ENCODE data around the gene ISX.

The ISX gene

DNA sequence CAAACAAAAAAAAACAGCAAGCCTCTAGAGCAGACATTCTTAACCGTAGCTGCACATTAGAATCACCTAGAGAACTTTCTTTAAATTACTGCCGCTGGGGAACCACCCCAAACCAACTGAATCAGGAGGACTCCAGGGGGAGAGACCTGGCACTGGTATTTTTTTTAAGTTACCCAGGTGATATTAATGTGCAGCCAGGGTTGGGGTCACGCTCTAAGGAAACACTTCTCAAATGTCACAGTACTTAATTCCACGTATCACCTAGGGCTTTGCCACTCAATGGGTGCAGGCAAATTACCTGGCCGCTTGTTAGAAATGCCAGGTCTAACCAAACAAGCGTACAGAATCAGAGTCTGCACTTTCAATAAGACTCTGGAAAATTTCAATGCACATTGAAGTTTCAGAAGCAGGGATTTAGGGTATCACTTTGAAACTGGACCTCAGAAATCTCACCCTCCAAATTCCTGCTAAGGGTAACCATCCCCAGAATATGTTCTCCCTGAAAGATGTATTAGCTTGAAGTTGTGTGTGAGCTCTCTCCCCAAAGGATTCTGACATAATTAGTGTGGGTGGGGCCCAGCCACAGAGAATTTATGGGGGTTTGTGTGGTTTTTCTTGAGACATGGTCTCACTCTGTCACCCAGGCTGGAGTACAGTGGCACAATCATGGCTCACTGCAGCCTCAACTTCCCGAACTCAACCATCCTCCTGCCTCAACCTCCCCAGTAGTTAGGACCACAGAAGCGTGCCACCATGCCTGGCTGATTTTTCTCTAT is 12.7 kb upstream of the ISX start:
- no peak for DNase-seq (ENCODE audit: low spot score)

DNA sequence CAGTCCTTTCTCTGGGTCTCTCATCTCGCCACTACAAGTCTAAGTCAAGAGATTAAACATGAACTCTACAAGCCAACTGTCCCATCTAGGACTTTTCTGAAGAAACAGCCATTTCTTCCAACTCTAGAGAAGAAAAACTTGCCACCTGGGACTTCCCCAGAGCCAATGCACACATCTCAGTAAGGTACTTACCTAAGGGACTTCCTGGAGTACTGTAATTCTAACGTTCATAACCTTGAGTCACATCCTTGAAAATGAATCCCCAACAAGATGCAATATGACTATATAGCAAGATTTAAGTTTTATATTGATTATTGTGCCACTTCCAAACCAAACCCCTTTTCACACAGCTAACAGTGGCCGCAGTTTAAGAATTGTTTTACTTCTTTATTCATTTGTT is 11.9 kb upstream of the ISX start:
- no peak for DNase-seq (ENCODE audit: low spot score)

DNA sequence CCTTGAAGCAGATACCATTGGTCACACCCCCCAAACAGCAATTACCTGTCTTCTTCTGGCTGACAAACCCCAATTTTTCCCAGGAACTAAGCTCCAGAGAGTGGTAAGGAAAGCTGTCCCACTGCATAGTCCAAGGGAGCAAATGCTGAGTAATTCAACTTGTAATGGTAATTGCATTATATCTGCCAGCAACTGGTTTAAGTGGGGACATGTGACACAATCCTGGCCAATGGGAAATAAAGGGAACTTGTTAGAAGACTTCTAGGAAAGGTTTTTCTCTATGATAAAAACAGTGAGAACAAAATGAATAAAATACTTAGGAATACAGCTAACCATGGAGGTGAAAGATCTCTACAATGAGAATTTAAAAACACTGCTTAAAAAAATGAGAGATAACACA is 9.5 kb upstream of the ISX start:
- DNase-seq (ENCODE audit: low spot score): no peak

DNA sequence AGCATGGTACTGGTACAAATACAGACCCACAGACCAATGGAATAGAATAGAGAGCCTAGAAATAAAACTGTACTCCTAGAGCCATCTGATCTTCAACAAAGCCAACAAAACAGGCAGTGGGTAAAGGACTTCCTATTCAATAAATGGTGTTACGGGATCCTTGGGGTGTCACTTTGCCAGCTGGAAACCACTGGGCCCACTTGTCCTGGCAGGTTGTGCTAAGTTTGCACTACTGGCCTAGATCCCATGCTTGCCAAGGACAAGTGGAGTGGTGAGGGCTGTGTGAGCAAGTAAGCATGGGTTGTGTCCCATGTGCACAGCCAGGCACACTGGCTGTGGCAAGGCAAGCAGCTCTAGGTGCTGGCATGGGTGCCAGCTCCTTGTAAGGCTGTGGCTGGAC is 8.8 kb upstream of the ISX start:
- no peak for DNase-seq (ENCODE audit: low spot score)

DNA sequence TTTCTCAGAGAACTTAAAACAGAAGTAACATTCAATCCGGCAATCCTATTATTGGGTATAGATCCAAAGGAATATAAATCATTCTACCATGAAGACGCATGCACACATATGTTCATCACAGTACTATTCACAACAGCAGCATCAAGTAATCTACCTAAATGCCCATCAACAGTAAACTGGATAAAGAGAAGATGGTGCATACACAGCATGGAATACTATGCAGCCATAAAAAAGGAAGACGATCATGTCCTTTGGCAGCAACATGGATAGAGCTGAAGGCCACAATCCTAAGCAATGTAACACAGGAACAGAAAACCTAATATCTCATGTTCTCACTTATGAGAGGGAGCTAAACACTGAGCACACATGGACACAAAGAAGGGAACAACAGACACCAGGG is 6.3 kb upstream of the ISX start:
- DNase-seq (ENCODE audit: low spot score): no peak

DNA sequence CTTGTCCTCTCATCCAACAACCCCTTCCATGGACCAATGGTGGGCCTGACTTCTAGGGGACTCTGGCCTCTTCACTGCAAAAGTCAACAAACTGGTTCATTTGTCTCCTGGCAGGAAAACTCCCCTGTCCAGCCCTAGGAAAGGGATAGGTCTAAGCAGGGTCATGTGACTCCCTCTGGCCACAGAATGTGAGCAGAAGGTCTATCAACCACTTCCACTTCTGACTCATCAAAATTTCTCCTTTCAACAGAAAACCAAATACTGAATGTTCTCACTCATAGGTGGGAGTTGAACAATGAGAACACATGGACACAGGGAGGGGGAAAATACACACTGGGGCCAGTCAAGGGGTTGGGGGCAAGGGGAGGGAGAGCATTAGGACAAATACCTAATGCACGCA is 1.3 kb upstream of the ISX start:
- no peak for DNase-seq (ENCODE audit: low spot score)

DNA sequence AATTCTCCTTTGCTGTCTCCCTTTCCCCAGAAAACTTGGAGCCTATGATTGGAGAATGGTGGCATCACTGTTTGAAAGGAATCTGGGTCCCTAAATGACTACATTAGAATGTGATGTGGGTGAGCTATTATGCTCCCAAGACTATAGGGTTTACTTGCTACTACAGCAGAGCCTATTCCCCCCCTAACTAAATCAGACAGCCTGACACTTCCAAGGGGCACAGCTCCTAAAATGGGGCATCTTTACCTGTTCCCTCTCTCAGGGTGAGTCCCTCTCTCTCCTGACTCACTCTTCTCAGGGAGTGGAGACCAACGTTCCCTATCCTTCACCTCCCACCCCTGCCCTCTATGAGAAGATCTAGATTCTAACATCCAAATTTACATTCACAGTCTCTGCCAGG is 775 bp upstream of the ISX start:
- DNase-seq (ENCODE audit: low spot score): no peak

DNA sequence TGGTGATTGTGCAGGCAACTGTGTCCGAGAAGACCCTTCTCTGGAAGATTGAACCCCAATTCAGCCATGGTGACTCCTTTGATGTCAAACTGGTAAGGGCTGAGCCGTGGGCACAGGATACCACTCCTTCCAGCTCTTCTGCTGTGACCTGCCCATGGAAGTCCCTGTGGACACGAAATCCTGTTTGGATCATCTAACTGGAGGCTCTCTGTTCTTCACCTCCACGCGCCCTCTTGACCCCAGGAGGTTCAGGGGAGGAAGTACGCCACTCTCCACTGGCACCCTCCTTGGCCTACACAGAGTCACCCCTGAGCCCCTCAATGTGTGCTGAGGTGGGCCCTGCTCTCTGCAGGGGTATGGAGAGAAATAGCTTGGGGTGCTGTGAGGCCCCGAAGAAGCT is 810 bp downstream of the ISX start:
- DNase-seq (ENCODE audit: low spot score): no peak

DNA sequence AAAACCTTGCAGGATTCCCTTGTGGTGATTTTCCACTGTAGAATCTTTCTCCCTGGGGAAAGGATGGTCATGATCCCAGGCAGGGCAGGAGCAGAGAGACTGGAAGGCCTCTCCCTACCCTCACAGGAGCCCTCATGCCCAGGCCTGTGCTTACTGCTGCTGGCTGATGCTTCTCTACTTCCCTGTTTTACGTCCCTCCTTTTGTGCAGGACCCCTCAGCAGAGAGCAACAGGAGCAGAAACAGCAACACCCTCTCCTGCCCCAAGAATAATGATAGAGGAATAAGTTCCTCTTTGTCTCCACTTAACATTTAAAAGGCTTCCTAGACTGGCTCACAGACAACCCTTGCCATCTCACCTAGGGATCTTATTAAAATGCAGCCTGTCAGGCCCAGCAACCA is 3.6 kb downstream of the ISX start:
- no peak for DNase-seq (ENCODE audit: low spot score)

DNA sequence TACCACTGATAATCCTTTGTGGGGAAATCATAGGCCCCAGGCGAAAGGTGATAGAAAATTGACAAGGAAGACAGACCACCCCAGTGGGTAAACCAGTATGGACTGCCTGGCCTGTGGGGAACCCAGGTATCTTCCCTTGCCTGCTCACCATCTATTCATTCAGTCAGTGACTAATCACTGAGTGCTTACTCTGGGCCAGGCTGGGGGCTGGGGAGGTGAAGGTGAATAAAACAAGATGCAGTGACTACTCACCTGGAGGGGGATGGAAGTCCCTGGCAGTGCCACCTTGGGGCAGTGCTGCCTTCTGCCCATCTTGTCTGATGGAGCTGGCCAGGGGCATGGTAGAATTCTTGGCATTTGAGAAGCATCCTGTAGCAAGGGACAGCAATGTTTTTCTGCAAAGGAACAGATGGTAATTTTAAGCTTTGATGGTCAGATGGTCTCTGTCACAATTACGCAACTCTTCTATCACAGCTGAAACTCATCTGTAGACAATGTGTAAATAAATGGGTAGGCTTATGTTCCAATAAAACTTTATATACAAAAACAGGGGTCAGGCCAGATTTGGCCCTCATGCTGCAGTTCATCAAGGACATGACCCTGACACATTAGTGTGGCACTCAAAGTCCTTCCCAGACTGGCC is 4.6 kb downstream of the ISX start:
- no peak for DNase-seq (ENCODE audit: low spot score)

DNA sequence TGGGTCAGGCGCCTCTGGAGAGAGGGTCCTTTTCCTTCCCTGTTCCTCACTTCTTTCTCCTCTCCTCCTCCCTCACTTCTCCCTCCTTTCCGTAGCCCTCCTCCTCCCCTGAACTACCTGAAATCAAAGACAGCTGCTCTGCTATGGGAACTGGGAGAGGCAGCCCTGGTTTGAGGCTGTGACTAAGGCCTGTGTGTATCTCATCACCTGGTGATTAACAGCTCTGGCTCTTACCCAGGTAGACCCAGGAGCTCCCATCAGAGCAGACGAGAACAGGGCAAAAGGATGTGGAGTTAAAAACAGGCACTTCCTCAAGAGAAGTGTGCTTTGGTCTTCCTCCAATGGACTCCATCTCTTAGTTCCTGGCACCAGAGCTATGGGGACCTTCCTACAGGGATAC is 5.8 kb downstream of the ISX start:
- no peak for DNase-seq (ENCODE audit: low spot score)

DNA sequence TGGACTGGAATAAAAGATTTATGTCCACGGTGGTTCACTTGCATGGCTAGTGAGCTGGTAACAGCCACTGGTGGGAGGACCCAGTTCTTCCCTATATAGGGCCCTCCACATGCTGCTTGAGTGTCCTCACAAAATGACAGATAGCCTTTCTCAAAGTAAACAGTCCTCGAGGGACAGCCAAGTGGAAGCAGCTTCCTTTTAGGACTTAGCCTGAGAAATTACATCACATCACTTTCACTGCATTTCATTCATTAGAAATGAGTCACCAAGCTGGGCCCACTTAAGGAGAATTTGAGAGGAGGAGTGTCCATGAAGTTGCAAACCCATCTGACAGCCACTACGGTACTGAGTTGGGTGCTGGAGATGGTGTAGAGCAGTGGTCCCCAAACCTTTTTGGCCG is 7.0 kb downstream of the ISX start:
- DNase-seq (ENCODE audit: low spot score): no peak

DNA sequence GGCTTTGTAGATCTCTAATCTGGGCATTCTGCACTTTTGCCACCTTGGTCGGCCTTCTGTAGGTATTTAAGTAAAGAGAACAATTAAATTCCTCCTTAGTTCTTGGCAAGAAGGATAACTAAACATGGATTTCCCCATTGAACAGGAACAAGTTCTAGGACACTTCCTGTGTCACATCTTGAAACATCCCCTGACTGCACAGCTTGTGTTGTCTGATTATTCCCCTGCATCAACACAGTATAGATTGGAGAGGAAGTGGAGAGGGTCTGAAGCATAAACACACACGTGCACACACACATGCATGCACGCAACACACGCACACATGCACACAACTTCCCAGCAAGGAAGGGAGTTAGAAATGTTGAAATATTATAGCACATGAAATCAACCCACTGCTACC is 8.6 kb downstream of the ISX start:
- no peak for DNase-seq (ENCODE audit: low spot score)

DNA sequence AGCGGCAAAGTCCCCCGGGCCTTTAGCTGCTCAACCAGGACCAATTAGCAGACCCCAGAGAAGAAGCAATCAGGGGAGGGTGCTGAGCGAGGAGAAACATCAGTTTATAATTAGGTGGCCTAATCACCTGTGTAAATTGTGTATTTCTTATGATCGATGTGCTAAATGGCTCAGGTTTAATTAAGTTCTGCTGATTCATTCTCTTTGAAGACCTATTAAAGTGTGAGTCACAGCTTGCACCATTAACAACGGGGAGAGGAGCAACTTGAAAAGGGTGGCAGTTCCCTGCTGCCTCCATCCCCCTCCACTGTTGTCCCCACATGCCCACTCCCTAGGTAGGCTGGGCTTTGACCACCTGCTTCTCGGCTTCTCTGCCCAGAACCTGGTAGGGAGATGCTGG is 10.7 kb downstream of the ISX start:
- no peak for DNase-seq (ENCODE audit: low spot score)

DNA sequence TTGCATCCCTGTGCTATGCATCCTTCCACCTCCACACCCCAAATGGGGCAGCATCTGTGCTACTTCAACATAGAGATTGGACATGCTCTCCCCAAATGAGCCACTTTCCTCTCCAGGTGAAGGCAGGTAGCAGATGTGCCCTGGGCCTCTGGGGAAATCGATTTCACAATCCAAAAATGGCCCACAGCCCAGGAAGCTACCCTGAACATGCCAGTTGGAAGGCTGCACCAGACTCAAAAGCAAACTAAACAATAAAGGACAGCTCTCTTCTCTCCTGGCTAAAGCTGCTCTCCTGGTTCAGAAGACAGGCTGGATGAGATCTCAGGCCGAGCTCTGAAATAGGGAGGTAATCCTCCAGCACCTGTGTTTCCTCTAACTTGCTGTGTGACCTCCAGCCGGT is 19.7 kb downstream of the ISX start:
- no peak for DNase-seq (ENCODE audit: low spot score)

DNA sequence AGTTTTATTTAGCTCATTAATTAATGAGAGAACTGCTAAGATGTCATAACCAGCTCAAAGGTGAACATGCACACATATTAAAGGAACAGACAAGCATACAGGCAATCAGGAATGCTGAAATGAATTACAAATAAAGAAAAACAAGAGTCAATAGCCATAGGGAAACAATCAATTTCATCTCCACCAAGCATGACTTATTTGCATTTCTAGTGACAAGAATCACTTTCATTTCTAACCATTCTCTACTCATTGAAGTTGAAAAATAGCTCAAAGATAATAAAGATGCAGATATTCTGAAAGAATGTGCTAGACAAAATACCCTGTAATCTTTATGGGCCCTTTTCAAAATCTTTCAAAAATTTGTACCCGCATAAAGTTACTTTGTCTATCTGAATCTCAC is 23.2 kb downstream of the ISX start:
- DNase-seq (ENCODE audit: low spot score): no peak

DNA sequence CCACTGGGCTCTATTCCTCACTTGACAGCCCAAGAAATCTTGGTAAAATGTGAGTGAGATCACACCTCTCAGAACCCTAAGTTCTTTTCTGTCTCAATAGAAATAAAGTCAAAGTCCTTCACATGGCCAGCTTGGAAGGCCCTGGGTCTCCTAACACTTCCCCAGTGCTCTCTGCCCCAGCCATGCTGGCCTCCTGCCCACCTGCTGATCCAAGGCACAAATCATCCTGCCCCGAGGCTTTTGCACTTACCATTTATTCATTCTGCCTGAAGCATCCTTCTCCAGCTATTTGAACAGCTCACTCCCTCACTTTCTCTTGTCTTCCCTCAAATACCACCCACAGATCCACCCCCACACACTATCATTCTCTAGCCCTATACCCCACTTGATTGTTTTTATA is 26.4 kb downstream of the ISX start:
- no peak for DNase-seq (ENCODE audit: low spot score)

DNA sequence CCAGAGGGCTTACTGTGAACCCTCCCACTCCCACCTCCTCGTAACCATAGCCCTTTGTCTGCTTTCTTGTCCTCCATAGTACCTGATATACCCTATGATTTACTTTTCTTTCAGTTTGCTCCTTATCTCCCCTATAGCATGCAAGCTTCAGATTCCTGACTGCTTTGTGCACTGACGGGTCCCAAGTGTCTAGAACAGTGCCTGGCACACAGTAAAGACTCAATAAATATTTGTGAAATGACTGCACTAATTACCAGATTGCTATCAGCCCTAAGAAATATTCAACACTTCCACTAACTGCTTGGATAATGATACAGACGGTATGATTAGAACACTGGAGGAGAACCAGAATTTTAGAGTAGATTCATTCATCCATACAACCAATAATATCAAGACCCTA is 33.0 kb downstream of the ISX start:
- no peak for DNase-seq (ENCODE audit: low spot score)

DNA sequence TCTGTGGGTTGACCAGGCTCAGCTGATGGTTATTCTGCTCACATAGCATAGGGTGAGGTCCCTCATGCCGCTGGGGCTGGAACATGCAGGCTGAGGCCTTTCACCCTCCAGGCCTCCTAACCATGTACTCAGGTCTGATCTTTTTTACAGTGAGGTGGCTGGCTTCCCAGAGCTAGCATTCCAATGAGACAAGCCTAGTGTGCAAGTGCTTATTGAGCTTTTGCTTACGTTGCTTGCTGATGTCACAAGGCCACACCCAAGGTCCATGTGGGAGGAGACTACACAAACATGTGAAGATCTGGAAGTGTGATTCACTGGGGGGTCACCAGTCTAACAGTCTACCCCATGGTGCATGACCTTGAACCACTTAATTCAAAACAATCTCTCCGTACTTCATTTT is 33.9 kb downstream of the ISX start:
- DNase-seq (ENCODE audit: low spot score): no peak

DNA sequence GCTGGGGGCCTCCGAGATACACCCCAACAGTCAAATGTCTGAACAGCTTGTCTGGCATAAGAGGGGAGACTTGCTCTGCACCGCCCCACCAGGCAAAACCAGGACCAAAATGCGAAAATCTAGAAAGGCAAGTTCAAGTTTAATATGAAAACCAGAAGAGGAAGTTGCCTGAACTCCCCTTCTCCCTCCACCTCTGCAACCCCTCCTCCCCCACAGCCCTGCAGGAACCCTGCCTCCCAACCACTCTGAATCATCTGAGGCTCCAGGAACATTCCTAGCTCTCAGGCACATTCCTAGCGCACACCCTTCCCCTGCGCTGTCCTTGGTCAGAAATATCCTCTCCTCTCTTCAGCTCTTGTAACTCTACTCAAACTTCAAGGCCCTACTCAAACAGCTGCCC is 36.7 kb downstream of the ISX start:
- no peak for DNase-seq (ENCODE audit: low spot score)

DNA sequence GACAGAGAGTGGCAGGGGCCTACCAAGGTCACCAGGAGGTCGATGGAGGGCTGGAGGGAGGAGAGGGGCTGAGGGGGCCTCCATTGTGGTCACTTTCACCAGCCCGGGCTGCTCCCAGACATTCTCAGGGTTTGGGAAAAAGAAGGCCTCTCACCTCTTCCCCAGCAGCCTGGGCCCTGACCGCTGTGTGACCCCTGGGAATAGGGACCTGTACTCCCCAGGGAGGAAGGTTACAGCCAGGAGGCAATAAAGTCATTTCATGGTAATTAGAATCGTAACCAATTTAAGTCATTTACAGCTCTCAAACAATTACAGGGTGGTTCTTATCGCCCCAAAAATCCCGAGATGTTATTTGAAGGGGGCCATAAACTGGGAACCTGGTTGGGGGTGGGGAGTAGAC is 37.8 kb downstream of the ISX start:
- DNase-seq (ENCODE audit: low spot score): no peak

DNA sequence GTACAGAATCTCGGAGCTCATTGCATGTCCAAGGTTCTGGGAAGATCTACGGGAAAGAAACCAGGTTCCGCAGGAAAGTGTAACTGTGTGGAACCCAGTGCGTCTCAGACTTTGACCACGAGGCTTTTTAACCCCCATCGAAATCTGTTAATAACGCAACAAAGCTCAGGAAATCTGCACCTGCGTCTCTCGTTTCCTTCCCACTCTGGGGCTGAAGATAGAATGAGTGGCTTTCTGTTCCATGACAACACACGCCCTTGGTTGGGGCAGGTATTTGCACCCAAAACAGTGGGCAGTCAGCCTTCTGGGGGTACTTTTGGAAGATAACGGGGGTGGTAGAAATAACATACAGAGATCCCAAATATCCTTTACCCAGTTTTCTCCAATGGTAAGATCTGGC is 38.5 kb downstream of the ISX start:
- DNase-seq (ENCODE audit: low spot score): no peak

DNA sequence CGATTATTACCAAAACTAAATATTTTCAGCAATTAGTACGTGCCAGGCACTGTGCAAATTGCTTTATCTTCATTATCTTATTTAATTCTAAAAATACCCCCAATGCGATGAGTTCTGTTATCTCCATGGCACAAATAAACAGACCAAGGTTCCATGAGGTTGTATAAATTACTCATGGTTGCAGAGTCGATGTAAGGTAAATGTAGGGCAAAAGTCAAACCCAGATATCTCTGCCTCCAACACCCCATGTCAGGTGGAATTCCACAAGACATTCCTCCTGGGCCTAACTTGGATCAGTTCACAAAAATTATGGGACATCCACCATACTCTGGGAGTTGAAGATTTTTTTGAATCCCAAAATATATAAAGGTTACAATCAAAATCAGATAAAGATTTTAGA is 43.7 kb downstream of the ISX start:
- no peak for DNase-seq (ENCODE audit: low spot score)

DNA sequence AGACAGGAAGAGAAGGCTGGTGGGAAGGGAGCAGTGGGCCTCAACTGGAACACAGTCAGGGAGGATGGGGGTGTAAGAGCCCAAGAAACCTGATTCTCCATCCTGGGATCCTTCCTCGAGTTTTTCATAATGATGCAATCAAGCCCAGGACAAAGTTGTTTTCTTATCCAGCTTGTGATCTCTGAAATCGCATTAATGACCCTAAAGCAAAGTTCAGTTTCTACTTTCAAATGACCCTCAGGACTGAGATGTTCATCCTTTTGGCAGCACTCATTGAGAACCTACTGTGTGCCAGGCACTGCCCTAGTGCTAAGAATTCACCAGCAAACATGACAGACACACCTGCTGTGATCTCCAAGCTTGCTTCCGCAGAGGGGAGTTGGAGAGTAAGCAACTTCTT is 45.3 kb downstream of the ISX start:
- DNase-seq (ENCODE audit: low spot score): no peak

Data from hematopoietic multipotent progenitor cell treated with erythropoietin and hydrocortisone succinate and interleukin-3 and kit ligand, for 17 days (in vitro differentiated cells).